Daoy (cell line): ENCODE results near the gene KEAP1. TPM values are rescaled to one million over a fixed set of nuclear protein-coding genes. Genes with fewer than 3 reads are reported as not detected.

Experiments
- DNase-seq: peaks from one replicate; pipeline ENCODE4 v3.0.0-alpha.2; 2015; ENCODE audit warnings: low read depth
- total RNA-seq: library from RNA; depleted of rRNA; stranded (reverse); fragments of >200 nt; shearing (Covaris generic); gene quantifications from 2 replicates; pipeline ENCODE4 v1.2.3, GENCODE V29; 2014; rRNA removed

The KEAP1 gene
- total RNA-seq, 1 experiment from 2014 or later, result 92.3 TPM

DNA sequence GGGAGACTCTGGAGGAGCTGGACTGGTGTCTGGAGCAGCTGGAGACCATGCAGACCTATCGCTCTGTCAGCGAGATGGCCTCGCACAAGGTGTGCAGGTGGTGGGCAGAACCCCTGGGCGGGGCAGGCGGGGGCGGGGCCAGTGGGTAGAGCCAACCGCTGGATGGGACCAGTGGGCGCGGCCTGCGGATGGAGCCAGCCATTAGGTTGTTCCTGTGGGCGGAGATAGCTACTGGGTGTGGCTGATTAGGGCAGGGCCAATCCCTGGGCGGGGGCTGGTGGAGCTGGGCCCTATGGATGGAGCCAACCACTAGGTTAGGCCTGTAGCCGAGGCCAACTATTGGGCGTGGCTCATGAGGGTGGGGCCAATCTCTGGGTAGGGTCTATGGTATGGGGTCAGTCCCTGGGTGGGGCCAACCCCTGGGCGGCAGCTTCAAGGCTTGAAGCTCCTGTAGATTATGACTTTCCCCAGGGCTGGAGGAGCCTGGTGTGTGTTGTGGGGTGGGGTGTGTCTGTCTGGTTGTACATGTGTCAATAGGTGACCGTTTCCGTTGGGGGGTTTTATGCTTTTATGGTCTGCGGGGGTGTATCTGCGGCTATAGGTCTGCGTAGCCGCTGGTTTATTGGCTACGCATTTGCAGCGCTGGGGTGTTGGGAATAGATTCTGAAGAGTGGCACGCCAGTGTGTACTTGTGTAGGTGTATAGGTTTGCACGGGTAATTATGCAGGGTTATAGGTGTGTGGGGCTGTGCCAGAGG lies 52.1 kb downstream of the KEAP1 start:
- DNase-seq, result peak; percentile 60

DNA sequence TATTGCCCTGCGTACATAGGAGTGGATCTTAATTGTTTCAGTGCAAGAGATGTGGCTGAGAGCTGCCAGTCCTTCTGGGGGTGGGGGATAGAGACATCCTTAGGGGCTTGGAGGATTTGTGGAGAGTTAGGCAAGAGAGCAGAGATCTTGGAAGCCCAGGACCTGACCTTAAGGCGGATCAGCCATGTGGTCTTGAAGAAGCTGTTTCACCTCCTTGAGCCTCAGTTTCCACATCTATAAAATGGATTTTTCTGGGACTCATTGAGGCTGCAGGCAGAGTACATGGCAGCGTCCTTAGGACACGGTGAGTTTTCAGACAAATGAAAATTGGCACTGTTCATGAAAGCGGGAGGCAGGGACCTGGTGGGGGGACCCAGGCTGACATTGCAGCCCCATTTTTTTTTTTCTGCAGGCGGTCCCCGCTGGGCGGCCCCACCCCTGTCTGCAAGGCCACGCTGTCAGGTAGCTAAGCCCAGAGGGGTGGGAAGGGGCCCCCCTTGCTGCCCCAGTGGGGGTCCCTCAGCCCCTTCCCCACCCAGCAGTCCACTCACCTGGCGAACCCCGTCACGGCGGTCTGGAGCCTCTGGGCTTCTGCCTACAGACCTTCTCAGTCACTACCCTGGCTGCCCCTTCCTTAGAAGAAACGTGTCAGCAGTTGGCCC lies 52.8 kb downstream of the KEAP1 start:
- no peak for DNase-seq

DNA sequence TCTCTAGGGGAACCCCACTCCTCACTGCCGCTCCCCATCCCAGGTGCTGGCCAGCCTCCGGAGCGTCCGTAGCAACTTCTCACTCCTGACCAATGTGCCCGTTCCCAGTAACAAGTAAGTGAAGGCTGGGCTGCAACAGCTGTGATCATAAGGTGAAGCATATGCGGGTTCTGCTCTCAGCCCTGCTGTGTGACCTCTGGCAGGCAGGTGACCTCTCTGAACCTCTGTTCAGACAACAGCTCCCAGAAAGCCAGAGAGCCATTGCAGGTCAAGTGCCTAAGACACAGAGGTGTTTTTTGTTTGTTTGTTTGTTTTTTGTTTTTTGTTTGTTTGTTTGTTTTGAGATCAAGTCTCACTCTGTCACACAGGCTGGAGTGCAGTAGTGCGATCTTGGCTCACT lies 54.1 kb downstream of the KEAP1 start:
- no peak for DNase-seq

DNA sequence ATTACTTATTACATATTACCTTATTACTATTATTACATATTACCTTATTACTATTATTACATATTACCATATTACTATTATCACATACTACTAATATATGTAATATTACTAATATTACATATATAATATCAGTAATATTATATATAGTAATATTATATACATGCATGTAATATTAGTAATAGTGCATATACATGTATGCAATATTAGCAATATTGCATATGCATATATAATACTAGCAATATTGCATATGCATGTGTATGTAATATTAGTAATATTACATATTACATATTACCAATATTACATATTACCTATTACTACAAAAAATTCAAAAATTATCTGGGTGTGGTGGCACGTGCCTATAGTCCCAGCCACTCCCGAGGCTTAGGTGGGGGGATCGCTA lies 60.5 kb downstream of the KEAP1 start:
- no peak for DNase-seq

DNA sequence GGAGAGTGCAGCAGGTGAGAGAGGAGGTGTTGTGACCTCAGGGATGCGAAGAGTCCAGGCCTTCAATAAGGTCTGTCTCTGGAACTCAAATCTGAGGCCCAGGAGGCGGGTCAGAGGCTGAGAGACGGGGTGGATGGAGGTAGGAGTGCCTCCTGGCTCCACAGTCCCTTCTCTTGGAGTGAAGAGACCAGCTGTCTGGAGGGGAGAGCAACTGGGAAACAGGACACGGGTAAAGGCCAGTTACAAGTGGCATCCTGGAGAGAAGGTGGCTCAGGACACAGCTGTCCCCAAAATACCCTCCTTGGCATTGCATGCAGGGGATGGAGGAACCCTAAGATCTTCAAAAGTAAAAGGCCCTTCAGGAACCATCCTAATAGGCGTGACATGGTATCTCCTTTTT lies 63.6 kb downstream of the KEAP1 start:
- DNase-seq, result no peak

Other genes starting within 250 kb of the KEAP1 start
- 85.8 and 86.7 TPM in 2 replicates for gene ICAM1, start 232.2 kb downstream of the KEAP1 start, total RNA-seq
- 0.63 TPM in 1 of 2 replicates, not detected in the other for gene ICAM4, start 216.4 kb downstream of the KEAP1 start, total RNA-seq
- 0.54 and 2.2 TPM in 2 replicates for gene ICAM5, start 213.4 kb downstream of the KEAP1 start, total RNA-seq
- gene ZGLP1, start 193.5 kb downstream of the KEAP1 start, total RNA-seq, result 0.39 and 2.2 TPM in 2 replicates
- 45.0 and 65.6 TPM in 2 replicates for gene FDX2, start 187.3 kb downstream of the KEAP1 start, total RNA-seq
- 14.4 and 26.2 TPM in 2 replicates for gene RAVER1, start 169.8 kb downstream of the KEAP1 start, total RNA-seq
- 1.4 and 5.4 TPM in 2 replicates for gene ICAM3, start 163.7 kb downstream of the KEAP1 start, total RNA-seq
- 39.2 and 46.6 TPM in 2 replicates for gene TYK2, start 122.8 kb downstream of the KEAP1 start, total RNA-seq
- 361 and 401 TPM in 2 replicates for gene CDC37, start 99.8 kb downstream of the KEAP1 start, total RNA-seq
- 0.69 and 2.3 TPM in 2 replicates for gene PDE4A, start 82.8 kb downstream of the KEAP1 start, total RNA-seq
- gene S1PR5, start 14.1 kb upstream of the KEAP1 start, total RNA-seq, result 0.24 and 2.2 TPM in 2 replicates
- gene ATG4D, start 40.5 kb upstream of the KEAP1 start, total RNA-seq, result 18.1 and 51.4 TPM in 2 replicates
- 22.0 and 30.9 TPM in 2 replicates for gene KRI1, start 62.7 kb upstream of the KEAP1 start, total RNA-seq
- 3.0 and 9.9 TPM in 2 replicates for gene CDKN2D, start 65.6 kb upstream of the KEAP1 start, total RNA-seq
- 2.7 and 12.2 TPM in 2 replicates for gene AP1M2, start 84.0 kb upstream of the KEAP1 start, total RNA-seq
- gene SLC44A2, start 122.2 kb upstream of the KEAP1 start, total RNA-seq, result 10.0 and 19.1 TPM in 2 replicates
- gene ILF3, start 151.0 kb upstream of the KEAP1 start, total RNA-seq, result 164 and 195 TPM in 2 replicates
- 37.1 and 42.3 TPM in 2 replicates for gene QTRT1, start 198.1 kb upstream of the KEAP1 start, total RNA-seq
- gene DNM2, start 214.7 kb upstream of the KEAP1 start, total RNA-seq, result 41.2 and 52.8 TPM in 2 replicates